GM19452 (cell line): Measurements from ENCODE around the gene CDYL2.

Experiments used
- ATAC-seq: cut with Tn5 transposase; IDR thresholded peaks from one replicate; pipeline ENCODE4 v1.9.1; 2021; ENCODE audit not compliant: unreplicated experiment

The CDYL2 gene

GRCh38 chr16:80601182-80601581 is 203.2 kb downstream of the CDYL2 start:
- ATAC-seq: no peak

DNA sequence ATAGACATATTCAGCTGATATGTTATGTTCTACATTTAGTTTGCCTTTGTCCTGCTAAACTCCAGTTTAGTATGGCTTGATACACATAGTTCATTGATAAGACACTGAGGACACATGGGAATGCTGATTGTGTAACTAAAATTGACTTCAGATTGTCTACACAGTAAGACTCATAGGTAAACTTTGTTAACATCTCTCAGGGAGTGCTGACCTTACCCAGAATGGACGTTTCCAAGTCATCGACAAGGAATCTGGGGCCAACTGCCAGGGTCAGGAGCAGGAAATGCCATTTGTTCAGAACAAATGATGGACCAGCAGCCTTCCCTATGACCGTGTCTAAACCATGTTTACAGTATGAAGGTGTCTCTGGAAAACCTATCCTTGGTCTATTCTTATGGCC is 204.9 kb downstream of the CDYL2 start:
- ATAC-seq: no peak

- no peak for ATAC-seq
Observed at GRCh38 chr16:80596507-80597207, 207.7 kb downstream of the CDYL2 start.

- ATAC-seq: no peak
Observed at GRCh38 chr16:80594756-80595155, 209.6 kb downstream of the CDYL2 start.

DNA sequence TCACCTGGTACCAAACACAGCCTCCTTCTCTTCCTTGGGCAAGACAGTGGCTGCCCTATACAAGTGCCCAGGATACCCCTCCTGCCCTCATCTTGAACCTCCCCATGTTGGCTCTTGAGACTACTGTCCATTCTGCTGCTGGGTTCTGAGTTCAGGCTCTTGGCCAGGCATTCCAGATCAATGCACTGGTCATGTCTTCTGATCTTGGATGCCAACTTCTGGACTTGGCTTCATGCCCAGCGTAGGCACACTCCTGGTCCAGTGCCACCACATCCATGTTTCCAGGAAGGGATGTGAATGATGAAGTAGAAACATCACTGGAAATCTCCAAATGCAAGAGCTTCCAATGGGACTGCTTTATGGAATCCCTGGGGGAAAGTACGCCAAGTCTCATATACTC is 212.1 kb downstream of the CDYL2 start:
- ATAC-seq: no peak

GRCh38 chr16:80591071-80591915 is 213.1 kb downstream of the CDYL2 start:
- no peak for ATAC-seq

GRCh38 chr16:80587071-80587470 is 217.3 kb downstream of the CDYL2 start:
- ATAC-seq: no peak

- ATAC-seq: no peak
Observed at GRCh38 chr16:80586476-80586875, 217.9 kb downstream of the CDYL2 start.

- peak; percentile 67 for ATAC-seq
Observed at GRCh38 chr16:80585764-80586163, 218.6 kb downstream of the CDYL2 start.

GRCh38 chr16:80583466-80583865 is 220.9 kb downstream of the CDYL2 start:
- no peak for ATAC-seq

DNA sequence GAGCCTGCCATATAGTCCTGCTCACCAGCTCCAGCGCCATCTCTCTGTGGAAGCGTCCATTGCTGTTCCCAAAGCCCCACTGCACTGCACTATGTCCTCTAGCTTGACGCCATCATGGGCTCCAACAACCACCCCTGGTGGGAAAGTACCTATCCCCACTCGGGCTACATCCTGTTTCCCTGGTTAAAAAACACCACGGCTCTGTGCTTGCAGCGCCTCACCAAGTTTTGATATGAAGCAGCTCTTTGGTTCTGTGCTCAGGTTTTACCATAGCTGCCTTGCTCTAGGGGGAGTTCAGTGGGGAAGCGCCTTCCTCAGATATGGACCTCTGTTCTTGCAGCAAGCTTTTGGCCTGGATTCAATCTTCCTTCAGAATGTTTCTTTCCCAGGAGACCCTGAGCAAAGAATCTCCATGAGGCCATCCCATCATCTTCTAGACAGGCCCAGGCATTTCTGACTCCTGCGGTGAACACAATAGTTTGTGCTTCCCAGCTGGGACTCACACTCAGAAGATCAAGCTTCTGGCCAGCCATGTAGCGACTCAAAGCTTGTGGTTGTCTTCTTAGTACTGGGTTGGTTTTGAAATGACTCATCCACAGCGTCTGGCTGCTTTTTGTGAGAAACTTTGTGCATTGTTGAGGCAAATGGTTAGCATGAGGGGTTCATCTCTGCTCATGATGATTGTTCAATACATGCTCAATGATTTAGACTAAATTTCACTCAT is 224.1 kb downstream of the CDYL2 start:
- ATAC-seq: peak; percentile 89

DNA sequence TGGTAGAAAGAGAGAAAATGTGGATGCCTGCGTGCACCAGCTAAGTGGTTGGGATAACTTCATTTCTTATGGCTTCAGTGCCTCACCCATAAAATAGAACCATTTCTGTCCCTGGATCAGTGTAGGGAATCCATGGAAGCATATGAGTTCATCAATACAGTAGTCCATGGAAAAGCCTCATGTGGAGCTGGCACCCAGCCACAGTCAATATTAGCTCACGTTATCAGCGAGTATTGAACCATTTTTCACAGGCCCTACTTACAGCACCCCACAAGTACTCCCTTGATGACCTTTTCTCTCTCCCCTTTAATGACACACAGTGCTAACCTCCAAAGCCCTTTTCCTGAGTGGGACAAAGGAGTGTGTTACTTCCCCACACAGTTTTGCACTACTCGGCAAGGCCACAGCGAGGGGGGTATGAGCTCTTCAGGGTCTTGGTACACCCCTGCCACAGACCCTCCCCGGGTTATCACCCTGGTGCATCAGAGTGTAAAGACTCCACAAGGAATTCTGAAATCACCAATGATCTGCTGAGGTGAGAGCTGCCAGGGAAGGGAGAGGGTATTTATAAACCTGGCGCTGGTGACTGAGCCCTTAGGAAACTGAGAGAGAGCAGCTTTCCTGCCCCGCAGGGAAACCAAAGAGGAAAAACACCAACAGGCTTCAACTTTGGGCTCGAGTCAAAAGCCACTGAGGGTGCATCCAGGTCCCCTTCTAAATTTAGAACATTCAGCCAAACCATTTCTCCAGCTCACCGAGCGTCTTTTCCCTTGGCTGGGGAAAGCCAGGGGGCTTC is 226.7 kb downstream of the CDYL2 start:
- no peak for ATAC-seq

- no peak for ATAC-seq
Observed at GRCh38 chr16:80576343-80576912, 228.0 kb downstream of the CDYL2 start.

DNA sequence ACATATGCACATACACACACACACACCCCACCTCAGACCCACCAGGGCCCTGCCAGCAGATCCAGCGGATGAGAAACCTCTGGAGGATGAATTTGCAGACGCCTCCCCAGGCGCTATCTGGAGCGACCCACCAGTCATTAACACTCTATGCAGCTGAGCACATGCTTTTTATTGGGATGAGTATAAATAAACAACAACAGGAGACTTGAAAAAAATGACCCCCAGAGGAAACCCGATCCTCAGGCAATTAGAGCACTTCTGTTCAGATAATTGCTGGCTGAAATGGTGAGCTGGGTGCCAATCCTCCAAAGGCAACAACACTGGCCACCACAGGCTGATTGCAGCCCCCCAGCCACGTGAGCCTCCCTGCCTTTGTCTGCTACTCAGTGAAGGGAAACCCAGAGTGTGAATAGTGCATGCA is 230.7 kb downstream of the CDYL2 start:
- no peak for ATAC-seq

- ATAC-seq: no peak
Observed at GRCh38 chr16:80570106-80570478, 234.3 kb downstream of the CDYL2 start.

- ATAC-seq: peak; percentile 66
Observed at GRCh38 chr16:80569440-80570105, 234.8 kb downstream of the CDYL2 start.

DNA sequence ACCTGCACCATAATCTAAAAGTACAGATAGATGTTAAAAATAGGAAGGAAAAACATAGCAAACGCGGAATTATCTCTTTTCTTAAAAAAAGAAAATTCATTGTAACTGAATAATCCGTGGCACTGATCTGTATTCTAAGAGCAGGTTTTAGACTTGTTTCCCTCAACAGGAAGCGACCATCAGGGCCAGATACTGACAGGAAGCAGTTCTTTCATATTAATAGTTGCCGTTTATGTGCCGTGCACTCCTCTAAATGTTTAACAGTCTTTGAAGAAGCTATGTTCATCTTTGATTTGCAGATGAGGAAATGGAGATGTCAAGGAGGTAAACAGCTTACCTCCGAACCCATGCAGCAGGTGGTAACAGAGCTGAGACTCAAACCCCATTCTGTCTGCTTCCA is 240.0 kb downstream of the CDYL2 start:
- no peak for ATAC-seq

- ATAC-seq: no peak
Observed at GRCh38 chr16:80563066-80563465, 241.3 kb downstream of the CDYL2 start.

- ATAC-seq: no peak
Observed at GRCh38 chr16:80559369-80559768, 245.0 kb downstream of the CDYL2 start.

DNA sequence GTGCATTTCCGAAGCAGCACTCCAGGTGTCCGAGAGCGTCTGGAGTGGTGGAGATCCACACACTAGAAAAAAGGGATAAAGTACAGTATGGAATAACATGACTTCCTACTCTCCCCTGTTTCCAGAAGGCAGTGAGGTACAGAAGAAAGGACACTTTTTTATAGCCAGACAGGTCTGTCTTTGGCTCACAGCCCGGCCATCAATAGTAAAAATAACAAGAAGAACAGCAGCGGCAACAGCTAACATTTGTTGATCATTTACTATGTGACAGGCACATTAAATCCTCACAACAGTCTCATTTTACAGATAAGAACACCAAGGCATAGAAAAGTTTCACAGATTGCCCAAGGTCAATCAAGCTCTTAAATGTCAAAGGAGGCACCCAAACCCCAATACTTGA is 247.4 kb downstream of the CDYL2 start:
- ATAC-seq: no peak
